Fibroblast of the aortic adventitia (primary cell): ENCODE data around the gene ZNF536. TPM values are rescaled to one million over a fixed set of nuclear protein-coding genes. Genes with fewer than 3 reads are reported as not detected.
"Not testable (repeated sequence)": the region's sequence is repeated elsewhere in the genome, so short reads cannot be mapped to it uniquely, and the experiment has no call there.

Experiments used
- DNase-seq: peaks from one replicate; pipeline ENCODE4 v3.0.0-alpha.2; 2010; ENCODE audit warnings: low read depth
- H3K4me3 ChIP-seq: 2 replicates; pipeline ENCODE4 v1.5.1; 2011; ENCODE audit warnings: low read depth, mild to moderate bottlenecking, control low read depth, low read length, moderate library complexity
- total RNA-seq: library from RNA; depleted of rRNA; stranded (reverse); fragments of >200 nt; gene quantifications from 2 replicates; pipeline ENCODE4 v1.2.3, GENCODE V29; 2012; ENCODE audit warnings: low replicate concordance
- TF ChIP-seq, protein P1 (sequence below): IDR thresholded peaks from 2 replicates; pipeline ENCODE4 v1.5.1; 2011; ENCODE audit warnings: mild to moderate bottlenecking, low read length, control low read depth, inconsistent platforms; ENCODE audit not compliant: insufficient read depth

The ZNF536 gene
- total RNA-seq, 1 donor: 0.90 TPM

DNA sequence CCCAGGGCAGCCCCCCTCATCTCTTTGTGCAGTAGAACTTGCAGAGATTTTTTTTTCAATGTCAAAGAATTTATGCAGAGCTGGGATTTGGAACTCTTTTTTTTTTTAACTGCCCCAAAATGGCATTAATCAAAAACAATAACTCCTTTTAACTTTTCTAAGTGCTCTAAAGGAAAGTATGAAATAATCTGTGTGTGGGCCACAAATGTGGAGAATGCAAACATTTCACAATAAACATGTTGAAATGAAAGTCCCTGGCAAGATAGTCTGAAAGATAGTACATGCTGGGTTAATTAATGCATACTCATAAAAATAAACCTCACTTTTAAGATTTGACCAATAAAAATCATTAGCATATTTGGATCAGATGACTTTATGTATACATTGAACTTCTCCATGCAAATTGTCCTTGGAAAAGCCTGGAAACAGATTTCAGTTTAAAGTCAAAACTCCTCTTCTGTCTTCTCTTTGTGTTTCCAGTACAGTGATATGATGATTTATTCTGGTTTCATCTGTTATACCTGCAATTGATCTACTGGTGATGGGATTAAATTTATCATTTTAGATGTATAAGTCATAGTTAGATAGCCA is 30.5 kb upstream of the ZNF536 start:
- no peak for DNase-seq
- H3K4me3 ChIP-seq: no peak overlapping the region
- TF ChIP-seq, protein P1, sequence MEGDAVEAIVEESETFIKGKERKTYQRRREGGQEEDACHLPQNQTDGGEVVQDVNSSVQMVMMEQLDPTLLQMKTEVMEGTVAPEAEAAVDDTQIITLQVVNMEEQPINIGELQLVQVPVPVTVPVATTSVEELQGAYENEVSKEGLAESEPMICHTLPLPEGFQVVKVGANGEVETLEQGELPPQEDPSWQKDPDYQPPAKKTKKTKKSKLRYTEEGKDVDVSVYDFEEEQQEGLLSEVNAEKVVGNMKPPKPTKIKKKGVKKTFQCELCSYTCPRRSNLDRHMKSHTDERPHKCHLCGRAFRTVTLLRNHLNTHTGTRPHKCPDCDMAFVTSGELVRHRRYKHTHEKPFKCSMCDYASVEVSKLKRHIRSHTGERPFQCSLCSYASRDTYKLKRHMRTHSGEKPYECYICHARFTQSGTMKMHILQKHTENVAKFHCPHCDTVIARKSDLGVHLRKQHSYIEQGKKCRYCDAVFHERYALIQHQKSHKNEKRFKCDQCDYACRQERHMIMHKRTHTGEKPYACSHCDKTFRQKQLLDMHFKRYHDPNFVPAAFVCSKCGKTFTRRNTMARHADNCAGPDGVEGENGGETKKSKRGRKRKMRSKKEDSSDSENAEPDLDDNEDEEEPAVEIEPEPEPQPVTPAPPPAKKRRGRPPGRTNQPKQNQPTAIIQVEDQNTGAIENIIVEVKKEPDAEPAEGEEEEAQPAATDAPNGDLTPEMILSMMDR: no peak

DNA sequence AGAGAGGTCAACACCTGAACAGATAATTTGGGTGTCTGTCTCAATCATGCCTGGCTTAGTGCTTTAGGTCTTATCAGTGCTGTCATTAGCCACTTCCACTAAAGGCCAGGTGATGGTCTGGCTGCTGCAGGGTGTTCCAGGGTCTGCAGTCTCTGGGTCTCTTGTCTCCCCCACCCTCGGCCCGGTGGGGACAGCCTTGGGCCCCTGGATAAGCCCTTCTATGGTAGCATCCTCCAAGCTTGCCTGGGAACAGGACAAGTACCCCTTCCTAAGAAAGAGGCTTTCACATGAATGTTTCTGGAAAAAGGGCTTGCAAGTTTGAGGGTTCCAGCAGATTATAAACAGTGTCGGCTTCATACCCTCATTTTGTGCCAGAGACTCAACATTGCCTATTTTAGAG is 29.3 kb upstream of the ZNF536 start:
- TF ChIP-seq, protein P1: no peak
- H3K4me3 ChIP-seq: no peak overlapping the region
- DNase-seq: no peak

DNA sequence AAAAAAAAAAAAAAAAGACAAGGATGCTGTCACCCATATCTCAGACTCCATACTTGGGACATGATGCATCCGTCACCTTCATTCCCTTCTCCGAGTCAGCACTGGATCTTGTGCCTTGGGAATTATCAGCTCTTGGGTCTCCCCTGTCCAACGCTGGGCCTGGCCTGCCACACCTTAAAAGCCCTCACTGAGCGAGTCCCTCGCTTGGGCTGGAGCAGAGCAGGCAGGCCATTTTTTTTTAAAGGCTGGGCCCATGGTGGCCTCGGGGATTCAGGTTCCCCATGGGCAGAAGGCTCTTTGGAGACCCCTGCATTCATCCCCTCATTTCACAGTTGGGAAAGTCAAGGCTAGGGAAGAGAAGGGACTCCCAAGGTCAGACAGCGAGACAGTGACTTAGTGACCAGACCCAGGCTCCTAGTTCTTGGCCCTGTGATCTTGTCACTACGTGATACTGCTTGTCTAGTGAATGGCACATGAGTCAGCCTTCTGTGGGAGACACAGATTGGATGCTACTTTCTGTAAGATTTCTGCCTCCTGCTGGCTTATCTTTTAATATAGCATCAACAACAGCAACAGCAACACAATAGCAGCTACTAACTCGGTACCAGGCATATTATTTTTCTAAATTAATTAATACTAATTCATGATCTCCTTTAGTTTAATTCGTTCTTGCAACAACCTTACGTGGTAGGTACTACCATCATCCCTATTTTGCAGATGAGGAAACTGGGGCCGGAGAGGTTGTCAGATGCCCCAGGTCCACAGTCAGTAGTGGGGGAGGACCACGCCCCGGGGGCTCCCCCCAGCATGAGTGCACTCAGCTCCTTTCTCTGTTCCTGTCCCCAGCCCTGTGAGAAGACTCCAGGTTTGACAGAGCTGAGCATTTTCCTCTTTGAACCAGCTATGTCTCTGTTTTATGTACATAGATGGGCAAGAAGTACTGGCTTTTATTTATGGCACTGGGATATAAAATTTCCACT is 27.4 kb upstream of the ZNF536 start:
- TF ChIP-seq, protein P1: no peak
- no peak overlapping the region for H3K4me3 ChIP-seq
- no peak for DNase-seq

DNA sequence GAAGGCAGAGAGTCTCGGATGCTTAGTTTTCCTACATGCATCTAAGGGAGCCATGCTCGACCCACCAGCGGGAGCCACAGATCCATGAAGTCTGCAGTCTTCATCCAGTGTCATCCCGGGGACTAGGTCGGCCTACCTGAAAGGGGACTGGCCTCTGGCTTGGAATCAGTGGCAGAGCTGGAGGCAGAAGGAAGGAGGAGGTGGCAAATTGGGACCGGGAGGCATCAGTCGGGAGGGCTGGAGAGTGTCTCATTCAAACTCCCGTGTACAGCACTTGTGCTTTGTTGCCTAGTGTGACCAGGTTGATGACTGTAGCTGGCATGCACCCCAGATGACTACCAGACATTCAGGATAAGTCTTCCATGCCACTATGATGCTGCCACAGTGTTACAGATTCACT is 26.5 kb upstream of the ZNF536 start:
- TF ChIP-seq, protein P1: no peak
- no peak overlapping the region for H3K4me3 ChIP-seq
- no peak for DNase-seq

DNA sequence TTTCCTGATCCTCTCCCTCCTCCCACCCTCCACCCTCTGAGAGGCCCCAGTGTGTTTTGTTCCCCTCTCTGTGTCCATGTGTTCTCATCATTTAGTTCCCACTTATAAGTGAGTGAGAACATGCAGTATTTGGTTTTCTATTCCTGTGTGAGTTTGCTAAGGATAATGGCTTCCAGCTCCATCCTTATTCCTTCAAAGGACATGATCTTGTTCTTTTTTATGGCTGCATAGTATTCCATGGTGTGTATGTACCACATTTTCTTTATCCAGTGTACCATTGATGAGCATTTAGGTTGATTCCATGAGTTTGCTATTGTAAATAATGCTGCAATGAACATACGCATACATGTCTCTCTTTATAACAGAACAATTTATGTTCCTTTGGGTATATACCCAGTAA is 25.7 kb upstream of the ZNF536 start:
- not testable (repeated sequence) for H3K4me3 ChIP-seq, DNase-seq

DNA sequence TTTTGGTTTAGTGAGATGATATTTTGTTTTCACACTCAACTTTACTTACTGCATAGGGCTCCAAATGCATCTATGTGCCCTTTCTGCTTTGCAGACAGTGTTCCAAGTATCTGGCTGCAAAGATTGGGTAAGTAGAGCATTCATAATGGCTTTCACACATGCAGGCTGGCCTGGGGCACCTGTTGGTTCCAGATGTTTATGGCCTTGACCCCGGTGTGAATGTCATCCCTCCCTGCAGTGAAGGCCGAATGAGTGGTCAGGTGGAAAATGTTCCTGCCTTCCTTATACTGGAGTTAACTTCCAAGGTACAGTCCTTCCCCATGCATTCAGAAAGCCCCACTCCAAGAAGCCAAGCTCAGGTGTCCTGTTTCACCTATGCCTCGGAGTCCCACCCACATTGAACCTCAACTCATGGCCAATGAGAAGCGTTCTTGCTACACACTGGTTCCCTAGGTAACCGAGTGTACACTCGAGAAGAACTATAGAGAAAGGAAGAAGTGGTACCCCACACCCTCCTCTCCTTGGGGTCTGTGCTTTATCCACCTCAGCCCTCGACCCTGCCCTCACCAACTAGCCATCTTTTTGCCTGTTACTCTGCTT is 23.0 kb upstream of the ZNF536 start:
- no peak for DNase-seq
- TF ChIP-seq, protein P1: no peak
- H3K4me3 ChIP-seq: no peak overlapping the region
